NCI-H526 (cell line): ENCODE results near the gene MKKS.

Source experiments
- DNase-seq, 2 experiments: peaks; one replicate each; lab custom pipeline; 2025; lab: John Stamatoyannopoulos, UW

MKKS gene

GRCh38 chr20:10433623-10434466, at the start of gene MKKS:
Gene MKKS (minus strand): TSS chr20:10434222. CDS start chr20:10413514, 20,708 bp downstream.
- peak; percentile 91 to 98 for DNase-seq

DNA sequence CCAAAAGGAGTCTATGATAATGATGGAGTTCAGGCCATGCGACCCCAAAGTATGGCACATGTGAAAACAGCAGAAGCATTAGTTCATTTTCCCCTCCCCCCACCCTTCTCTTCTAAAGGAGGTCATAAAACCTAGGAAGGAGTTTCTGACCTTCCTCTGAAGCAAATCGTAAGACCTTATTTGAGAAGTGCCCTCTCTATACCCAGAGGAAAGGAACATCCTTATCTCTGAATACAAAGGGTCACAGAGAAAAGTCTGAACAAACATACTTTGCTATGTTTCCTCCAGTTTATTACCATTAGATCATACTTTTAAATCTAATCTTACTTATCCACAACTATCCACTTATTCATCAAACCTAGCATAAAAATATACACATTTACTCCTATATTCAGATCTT, 49.7 kb upstream of the MKKS start:
- DNase-seq, result no peak

DNA sequence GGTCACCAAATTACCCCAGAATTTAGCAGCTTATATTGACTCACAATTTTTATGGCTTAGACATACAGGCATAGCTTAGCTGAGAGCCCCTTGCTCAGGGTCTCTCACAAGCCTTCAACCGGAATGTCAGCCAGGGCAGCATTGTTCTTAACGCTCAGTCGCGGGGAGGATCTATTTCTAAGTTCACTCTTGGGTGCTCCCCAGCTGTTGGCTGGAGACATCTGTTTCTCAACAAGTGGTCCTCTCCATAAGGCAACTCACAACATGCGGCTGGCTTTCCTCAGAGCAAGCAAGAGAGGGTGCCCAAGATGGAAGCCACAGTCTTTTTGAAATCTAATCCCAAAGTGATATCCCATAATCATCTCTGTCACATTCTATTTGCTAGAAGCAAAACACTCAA, 47.7 kb upstream of the MKKS start:
- no peak for DNase-seq

GRCh38 chr20:10478930-10479329, 44.9 kb upstream of the MKKS start:
- DNase-seq, result no peak

DNA sequence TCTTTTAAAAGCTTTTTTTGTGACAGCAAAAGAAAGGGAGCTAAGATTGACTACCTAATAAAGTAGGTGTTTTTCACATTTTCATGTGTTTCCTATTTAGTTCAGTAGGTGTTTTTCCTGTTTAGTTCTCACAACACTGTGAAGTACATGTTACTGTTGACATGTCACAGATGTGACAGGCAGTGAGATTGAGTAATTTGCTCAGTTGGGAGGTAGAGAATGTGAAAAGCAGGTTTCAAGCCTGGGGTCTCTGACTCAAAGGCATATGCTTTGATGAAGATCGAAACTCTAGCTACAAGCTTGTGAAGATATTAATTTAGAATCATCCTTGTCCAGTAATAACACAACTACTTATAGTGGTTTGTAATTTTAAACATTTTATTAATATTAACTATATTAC, 44.2 kb upstream of the MKKS start:
- no peak for DNase-seq

GRCh38 chr20:10476319-10476724, 42.3 kb upstream of the MKKS start:
- no peak for DNase-seq

DNA sequence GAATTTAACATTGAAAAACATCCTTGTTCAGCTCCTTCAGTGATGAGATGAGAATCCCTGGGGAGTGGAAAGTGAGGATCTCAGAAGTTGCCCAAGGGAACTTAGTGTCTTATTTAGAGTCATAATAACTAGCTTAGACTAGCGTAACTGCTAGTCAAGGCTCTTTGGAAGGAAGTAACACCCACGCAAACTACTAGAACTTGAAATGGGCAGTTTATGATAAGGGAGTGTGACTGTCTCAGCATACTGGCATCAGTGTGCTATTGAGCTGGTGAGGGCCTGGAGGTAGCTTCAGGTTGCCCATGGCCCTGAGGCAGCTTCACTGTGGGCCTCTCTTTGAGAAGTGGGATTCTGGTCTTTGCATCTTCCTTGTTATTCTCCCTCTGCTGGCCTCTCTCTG, 41.2 kb upstream of the MKKS start:
- no peak for DNase-seq

DNA sequence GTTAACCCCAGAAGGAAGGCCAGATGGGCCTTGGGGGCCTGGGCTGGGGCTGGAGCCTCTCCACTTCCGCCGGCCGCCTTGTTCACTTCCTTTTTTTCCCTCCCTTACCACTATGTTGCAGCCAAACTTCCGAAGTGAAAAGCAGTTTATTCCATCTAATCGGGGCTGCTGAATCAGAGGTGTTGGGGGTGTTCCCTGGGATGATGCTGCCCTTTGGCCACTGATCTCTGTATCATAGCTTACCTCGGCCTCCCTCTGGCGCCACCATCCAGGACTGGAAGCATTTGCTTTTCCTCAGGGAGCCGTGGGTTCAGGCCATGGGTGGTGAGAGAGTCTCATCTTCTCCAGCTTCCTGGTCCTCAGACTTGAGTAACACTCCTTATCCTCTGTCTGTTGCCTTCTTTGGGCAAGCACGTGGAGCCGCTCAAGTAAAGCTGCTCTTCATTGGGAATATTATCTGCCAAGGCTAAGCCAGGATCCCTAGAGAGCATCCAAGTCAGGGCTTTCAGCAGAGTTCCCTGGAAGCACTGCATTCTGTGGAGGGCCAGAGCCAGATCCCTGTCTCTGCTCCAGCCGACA, 40.7 kb upstream of the MKKS start:
- DNase-seq, result no peak

DNA sequence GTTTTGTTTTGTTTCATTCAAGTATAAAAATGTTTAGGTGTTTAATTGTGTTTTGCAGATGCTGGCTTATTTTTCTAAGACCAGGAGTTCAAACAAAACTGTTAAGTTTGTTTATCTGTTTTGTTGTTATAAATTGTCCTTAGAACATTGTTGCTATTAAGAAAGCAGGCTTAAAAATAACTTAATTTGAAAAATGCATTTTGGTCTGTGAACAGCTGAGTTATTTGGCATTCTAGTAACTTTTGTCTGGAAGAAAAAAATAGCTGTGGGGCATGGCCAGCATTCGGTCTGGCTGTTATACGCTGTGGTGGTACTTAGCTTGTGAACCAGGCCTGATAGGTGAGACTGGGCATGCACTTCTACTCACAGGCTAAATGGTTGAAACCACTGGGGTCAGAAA, 38.8 kb upstream of the MKKS start:
- no peak for DNase-seq

- DNase-seq, result no peak
Observed at GRCh38 chr20:10470276-10470675, 36.3 kb upstream of the MKKS start.

DNA sequence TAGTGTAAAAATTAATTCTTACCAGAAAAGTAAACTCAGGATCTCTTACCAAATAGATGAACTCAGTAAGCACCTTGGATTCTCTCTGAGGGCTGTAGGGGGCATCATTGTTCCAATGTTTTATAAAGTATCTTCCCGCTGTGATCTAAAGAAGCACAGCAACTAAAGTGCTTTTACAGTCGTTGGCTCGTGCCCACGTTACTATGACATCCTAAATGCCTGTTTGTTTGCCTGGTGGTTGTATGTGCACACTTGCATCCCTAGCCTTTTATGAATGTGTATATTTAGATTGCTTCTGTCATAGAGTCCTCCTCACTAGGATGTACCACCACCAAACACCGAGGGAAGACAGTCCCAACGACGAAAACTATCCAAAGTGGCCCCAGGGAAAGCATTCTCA, 35.6 kb upstream of the MKKS start:
- peak; percentile 64 to 82 for DNase-seq

- DNase-seq, result no peak
Observed at GRCh38 chr20:10469056-10469455, 35.0 kb upstream of the MKKS start.

GRCh38 chr20:10468340-10468845, 34.4 kb upstream of the MKKS start:
- no peak for DNase-seq

DNA sequence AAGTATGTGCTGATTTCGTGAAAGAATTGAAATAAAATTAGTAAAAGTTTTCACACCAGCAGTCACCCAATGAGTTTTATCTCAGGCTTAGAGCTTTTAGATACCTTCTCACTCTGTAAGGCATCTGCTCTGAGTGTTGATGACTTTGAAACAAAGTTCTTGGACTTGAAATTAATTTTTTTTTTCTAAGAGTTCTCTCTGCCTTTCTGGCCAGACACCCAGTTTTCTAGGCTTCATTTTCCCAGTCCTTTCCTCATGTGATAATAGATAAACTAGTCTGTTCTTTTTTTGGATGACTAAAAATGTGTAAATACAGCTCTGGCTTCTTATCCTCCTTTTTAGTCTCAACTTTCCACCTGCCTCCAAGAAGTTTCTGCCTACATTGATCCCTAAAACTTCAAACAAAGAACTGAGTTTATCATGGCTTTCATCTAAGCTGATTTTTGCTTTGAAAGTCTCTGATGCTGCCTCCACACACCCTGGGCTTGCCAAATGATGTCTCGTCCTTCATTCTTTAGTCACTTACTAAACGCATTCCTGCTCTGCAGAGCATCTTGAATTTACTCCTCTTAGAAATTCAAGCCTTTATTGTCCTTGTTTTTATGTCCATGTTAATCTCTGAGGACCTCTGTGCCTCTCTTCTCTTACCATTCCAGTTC, 33.8 kb upstream of the MKKS start:
- no peak for DNase-seq

- no peak for DNase-seq
Observed at GRCh38 chr20:10466855-10467254, 32.8 kb upstream of the MKKS start.

- DNase-seq, result no peak
Observed at GRCh38 chr20:10466325-10466724, 32.3 kb upstream of the MKKS start.

- no peak for DNase-seq
Observed at GRCh38 chr20:10465135-10465534, 31.1 kb upstream of the MKKS start.

GRCh38 chr20:10463622-10464021, 29.6 kb upstream of the MKKS start:
- no peak for DNase-seq

DNA sequence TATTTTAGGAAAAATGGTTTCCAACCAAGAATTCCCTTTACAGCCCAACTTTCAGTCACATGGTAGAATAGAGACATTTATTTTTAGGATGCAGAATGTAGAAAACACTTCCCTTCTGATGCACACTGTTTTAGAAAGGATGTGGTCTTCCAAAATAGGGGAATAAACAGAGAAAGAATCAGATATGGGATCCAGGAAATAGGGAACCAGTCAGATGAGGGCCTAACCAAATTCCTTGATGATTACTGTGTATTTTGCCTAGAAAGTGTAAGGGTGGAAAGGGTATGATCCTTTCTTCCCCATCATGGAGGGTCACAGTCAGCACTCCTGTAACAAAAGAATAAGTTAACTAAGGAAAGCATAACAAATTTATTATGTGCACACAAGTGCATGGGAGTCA, 28.5 kb upstream of the MKKS start:
- DNase-seq, result no peak

- DNase-seq, result no peak
Observed at GRCh38 chr20:10461495-10461894, 27.5 kb upstream of the MKKS start.

- no peak for DNase-seq
Observed at GRCh38 chr20:10454151-10454750, 20.2 kb upstream of the MKKS start.

GRCh38 chr20:10453241-10453640, 19.2 kb upstream of the MKKS start:
- DNase-seq, result no peak

DNA sequence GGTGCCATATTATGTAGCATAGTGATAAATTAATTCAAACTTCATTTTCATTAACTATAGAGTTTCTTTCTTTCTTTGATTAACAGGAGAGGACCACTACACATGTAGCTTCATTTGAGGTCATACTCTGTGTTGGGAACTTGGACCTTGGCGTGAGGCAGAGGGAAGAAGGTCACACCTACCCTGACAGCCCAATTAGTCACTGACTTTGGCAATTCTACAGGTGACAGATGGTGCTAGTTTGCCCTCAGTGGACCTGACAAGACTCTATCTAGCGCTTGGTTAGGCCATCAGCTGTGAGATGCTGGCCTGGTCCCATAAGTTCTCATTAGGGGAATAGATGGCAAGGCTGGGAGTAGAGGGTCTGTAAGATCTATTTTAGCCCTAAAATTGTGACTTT, 15.2 kb upstream of the MKKS start:
- no peak for DNase-seq
